ENCODE results near the gene FAM210B.
"Not testable (repeated sequence)": the region's sequence is repeated elsewhere in the genome, so short reads cannot be mapped to it uniquely, and the experiment has no call there.

FAM210B gene

GRCh38 chr20:56392881-56393482 lies 34.2 kb downstream of the FAM210B start:
- no peak for DNase-seq (ENCODE audit: low read depth, low spot score)

GRCh38 chr20:56393653-56394052 lies 34.9 kb downstream of the FAM210B start:
- DNase-seq (ENCODE audit: low read depth, low spot score): no peak

- DNase-seq (ENCODE audit: low read depth, low spot score): no peak
Measured at GRCh38 chr20:56395166-56395565, 36.4 kb downstream of the FAM210B start.

GRCh38 chr20:56400001-56400640 lies 41.3 kb downstream of the FAM210B start:
- no peak for DNase-seq (ENCODE audit: low read depth, low spot score)

- DNase-seq (ENCODE audit: low read depth, low spot score): no peak
Measured at GRCh38 chr20:56403465-56403864, 44.7 kb downstream of the FAM210B start.

GRCh38 chr20:56405356-56405755 lies 46.6 kb downstream of the FAM210B start:
- DNase-seq (ENCODE audit: low read depth, low spot score): not testable (repeated sequence)

- no peak for DNase-seq (ENCODE audit: low read depth, low spot score)
Measured at GRCh38 chr20:56406910-56407309, 48.1 kb downstream of the FAM210B start.

- no peak for DNase-seq (ENCODE audit: low read depth, low spot score)
Measured at GRCh38 chr20:56409521-56409920, 50.7 kb downstream of the FAM210B start.

GRCh38 chr20:56409956-56410355 lies 51.2 kb downstream of the FAM210B start:
- no peak for DNase-seq (ENCODE audit: low read depth, low spot score)

- DNase-seq (ENCODE audit: low read depth, low spot score): not testable (repeated sequence)
Measured at GRCh38 chr20:56411287-56411686, 52.5 kb downstream of the FAM210B start.

GRCh38 chr20:56411759-56412472 lies 53.1 kb downstream of the FAM210B start, which contains the start of gene CASS4:
Gene CASS4 (plus strand): TSS chr20:56412260. CDS start chr20:56412459, 199 bp downstream.
- no peak for DNase-seq (ENCODE audit: low read depth, low spot score)

- DNase-seq (ENCODE audit: low read depth, low spot score): no peak
Measured at GRCh38 chr20:56412473-56412790, 53.7 kb downstream of the FAM210B start.

GRCh38 chr20:56412949-56413348 lies 54.2 kb downstream of the FAM210B start:
- no peak for DNase-seq (ENCODE audit: low read depth, low spot score)

- no peak for DNase-seq (ENCODE audit: low read depth, low spot score)
Measured at GRCh38 chr20:56414842-56415765, 56.3 kb downstream of the FAM210B start.

GRCh38 chr20:56417402-56417801 lies 58.6 kb downstream of the FAM210B start:
- no peak for DNase-seq (ENCODE audit: low read depth, low spot score)

GRCh38 chr20:56417911-56418310 lies 59.1 kb downstream of the FAM210B start:
- DNase-seq (ENCODE audit: low read depth, low spot score): no peak

All from iPS DF 19.7 (cell line).